ENCODE data around the gene RARRES2. TPM values are rescaled to one million over a fixed set of nuclear protein-coding genes. Genes with fewer than 3 reads are reported as not detected.
A peak's percentile ranks its signal among the peaks of the same experiment; 100 is the strongest.

RARRES2 gene
- total and polyA plus RNA-seq, 2 of the 13 experiments (the other 11 are each of a cell fraction or from before 2014, with no cell fraction given): 134 to 172 TPM

DNA sequence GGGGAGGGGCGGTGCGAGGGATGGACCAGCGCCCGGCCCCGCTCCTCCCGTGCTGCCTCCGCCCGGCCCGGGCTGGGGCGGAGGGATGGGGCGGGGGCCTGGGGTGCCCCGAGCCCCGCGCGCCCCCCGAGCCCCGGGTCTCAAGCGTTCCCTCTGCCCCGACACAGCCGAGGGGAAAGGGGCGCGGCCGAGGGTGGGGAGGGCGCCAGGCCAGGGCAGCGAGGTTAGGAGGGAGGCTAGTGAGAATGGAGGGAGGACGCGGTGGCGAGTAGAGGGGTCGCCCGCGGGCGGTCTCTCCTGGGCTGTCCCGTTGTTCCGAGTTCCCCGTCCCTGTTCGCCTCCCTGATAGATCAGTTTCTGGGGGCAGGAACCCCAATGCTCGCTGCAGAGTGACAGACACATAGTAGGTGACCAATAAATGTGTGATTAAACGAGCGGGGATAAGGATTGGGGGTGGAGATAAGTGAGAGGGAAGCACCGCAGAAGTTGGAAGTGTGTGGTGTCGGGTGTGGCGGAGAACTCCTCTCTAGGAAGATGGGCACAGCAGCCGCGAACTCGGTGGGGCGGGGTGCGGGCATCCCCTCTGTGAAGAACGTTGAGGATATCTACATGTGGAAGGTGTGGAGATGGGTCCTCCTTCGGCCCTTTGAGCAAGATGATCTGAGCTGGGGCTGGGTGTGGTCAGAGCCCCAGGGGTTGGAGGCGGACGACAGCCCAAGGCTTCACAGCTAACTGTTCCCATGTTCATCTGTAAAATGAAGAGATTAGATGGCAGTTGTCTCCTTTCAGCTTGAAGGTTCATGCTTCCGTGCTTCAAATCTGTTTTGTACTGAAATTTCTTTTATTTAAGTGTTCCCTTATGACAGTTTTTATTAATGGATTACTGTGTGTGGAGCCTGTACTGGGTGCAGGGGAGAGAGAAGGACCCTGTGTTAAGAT lies 38.3 kb upstream of the RARRES2 start (continued):
- TF ChIP-seq HOMEZ (CRISPR knock-in tag; IDR thresholded peaks at IDR 0.05; ENCODE audit: low read depth) (no peak), ZNF691 (CRISPR knock-in tag; IDR thresholded peaks at IDR 0.05; ENCODE audit: borderline replicate concordance, low read depth) (no peak), BCL6 (CRISPR knock-in tag; IDR thresholded peaks at IDR 0.05) (0 out of 2 replicates have a peak, but pooled peaks have one; percentile 1), CBX2 (IDR thresholded peaks at IDR 0.05; ENCODE audit: low read depth, low read length) (no peak), CBX2 (CRISPR knock-in tag; IDR thresholded peaks at IDR 0.05; ENCODE audit: low read depth) (no peak), PRMT3 (CRISPR knock-in tag; IDR thresholded peaks at IDR 0.05; ENCODE audit: borderline replicate concordance, low read depth) (0 out of 2 replicates have a peak, but pooled peaks have one; percentile 4), SMYD3 (CRISPR knock-in tag; IDR thresholded peaks at IDR 0.05) (no peak), ZNF546 (CRISPR knock-in tag; conservative IDR thresholded peaks at IDR 0.05) (0 out of 2 replicates have a peak, but pooled peaks have one; percentile 20), SOX13 (IDR thresholded peaks at IDR 0.05) (no peak), SOX13 (CRISPR knock-in tag; conservative IDR thresholded peaks at IDR 0.05 in 1 of 2, IDR thresholded peaks at IDR 0.05 in 1 of 2) (0 out of 4 replicates have a peak, but pooled peaks of 1 of the 2 experiments have one; percentile 0), ZKSCAN1 (IDR thresholded peaks at IDR 0.05; ENCODE audit: low read length) (peak; percentile 25; the same call in 1 of the 2 replicates), ZNF496 (CRISPR knock-in tag; IDR thresholded peaks at IDR 0.05; ENCODE audit: insufficient replicate concordance) (no peak), ZNF432 (CRISPR knock-in tag; IDR thresholded peaks at IDR 0.05; ENCODE audit: borderline replicate concordance) (no peak), GABPA (IDR thresholded peaks at IDR 0.05; ENCODE audit: low read depth, low read length) (no peak), GABPA (CRISPR knock-in tag; IDR thresholded peaks at IDR 0.05; ENCODE audit: low read depth) (no peak), SRY (CRISPR knock-in tag; IDR thresholded peaks at IDR 0.05) (peak; percentile 35; the same call in 1 of the 2 replicates), RNF2 (conservative IDR thresholded peaks at IDR 0.05; ENCODE audit: low read depth) (no peak), RBFOX2 (IDR thresholded peaks at IDR 0.05; ENCODE audit: low read depth, low read length) (peak; percentile 69)
- TF ChIP-seq, protein P1, sequence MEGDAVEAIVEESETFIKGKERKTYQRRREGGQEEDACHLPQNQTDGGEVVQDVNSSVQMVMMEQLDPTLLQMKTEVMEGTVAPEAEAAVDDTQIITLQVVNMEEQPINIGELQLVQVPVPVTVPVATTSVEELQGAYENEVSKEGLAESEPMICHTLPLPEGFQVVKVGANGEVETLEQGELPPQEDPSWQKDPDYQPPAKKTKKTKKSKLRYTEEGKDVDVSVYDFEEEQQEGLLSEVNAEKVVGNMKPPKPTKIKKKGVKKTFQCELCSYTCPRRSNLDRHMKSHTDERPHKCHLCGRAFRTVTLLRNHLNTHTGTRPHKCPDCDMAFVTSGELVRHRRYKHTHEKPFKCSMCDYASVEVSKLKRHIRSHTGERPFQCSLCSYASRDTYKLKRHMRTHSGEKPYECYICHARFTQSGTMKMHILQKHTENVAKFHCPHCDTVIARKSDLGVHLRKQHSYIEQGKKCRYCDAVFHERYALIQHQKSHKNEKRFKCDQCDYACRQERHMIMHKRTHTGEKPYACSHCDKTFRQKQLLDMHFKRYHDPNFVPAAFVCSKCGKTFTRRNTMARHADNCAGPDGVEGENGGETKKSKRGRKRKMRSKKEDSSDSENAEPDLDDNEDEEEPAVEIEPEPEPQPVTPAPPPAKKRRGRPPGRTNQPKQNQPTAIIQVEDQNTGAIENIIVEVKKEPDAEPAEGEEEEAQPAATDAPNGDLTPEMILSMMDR (CRISPR knock-in tag; IDR thresholded peaks at IDR 0.05): peak; percentile 2; the same call in 1 of the 2 replicates
- TF ChIP-seq, protein P2, sequence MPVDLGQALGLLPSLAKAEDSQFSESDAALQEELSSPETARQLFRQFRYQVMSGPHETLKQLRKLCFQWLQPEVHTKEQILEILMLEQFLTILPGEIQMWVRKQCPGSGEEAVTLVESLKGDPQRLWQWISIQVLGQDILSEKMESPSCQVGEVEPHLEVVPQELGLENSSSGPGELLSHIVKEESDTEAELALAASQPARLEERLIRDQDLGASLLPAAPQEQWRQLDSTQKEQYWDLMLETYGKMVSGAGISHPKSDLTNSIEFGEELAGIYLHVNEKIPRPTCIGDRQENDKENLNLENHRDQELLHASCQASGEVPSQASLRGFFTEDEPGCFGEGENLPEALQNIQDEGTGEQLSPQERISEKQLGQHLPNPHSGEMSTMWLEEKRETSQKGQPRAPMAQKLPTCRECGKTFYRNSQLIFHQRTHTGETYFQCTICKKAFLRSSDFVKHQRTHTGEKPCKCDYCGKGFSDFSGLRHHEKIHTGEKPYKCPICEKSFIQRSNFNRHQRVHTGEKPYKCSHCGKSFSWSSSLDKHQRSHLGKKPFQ (CRISPR knock-in tag; IDR thresholded peaks at IDR 0.05; ENCODE audit: insufficient replicate concordance): peak; percentile 14
- TF ChIP-seq, protein P3, sequence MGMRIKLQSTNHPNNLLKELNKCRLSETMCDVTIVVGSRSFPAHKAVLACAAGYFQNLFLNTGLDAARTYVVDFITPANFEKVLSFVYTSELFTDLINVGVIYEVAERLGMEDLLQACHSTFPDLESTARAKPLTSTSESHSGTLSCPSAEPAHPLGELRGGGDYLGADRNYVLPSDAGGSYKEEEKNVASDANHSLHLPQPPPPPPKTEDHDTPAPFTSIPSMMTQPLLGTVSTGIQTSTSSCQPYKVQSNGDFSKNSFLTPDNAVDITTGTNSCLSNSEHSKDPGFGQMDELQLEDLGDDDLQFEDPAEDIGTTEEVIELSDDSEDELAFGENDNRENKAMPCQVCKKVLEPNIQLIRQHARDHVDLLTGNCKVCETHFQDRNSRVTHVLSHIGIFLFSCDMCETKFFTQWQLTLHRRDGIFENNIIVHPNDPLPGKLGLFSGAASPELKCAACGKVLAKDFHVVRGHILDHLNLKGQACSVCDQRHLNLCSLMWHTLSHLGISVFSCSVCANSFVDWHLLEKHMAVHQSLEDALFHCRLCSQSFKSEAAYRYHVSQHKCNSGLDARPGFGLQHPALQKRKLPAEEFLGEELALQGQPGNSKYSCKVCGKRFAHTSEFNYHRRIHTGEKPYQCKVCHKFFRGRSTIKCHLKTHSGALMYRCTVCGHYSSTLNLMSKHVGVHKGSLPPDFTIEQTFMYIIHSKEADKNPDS (CRISPR knock-in tag; IDR thresholded peaks at IDR 0.05): no peak

All from HepG2 (cell line).